Tibial nerve (tissue), 4 donors: ENCODE results near the gene FGF23.

Experiments
- EP300 ChIP-seq, 2 donors: sonication (generic); formaldehyde crosslinking; IDR thresholded peaks; one replicate each; pipeline ENCODE4 v1.6.1; 2017; ENCODE audit warnings: antibody characterized with exemption in 2 of 2, mild to moderate bottlenecking in 1 of 2
- POLR2A ChIP-seq, 2 donors: fragments of 450-650 bp; IDR thresholded peaks; one replicate each; pipeline ENCODE4 v1.6.1; 2017; ENCODE audit warnings: antibody characterized with exemption in 2 of 2, mild to moderate bottlenecking in 2 of 2, moderate library complexity in 2 of 2
- TF ChIP-seq, protein P1 (sequence below), 5 experiments: fragments of 200-600 bp in 3 of 5; fragments of 450-650 bp in 2 of 5; sonication (generic) in 3 of 5; IDR thresholded peaks; one replicate each; pipeline ENCODE4 v1.5.1; 2016 to 2019; ENCODE audit warnings: antibody characterized with exemption in 5 of 5, mild to moderate bottlenecking in 3 of 5, moderate library complexity in 2 of 5

DNA sequence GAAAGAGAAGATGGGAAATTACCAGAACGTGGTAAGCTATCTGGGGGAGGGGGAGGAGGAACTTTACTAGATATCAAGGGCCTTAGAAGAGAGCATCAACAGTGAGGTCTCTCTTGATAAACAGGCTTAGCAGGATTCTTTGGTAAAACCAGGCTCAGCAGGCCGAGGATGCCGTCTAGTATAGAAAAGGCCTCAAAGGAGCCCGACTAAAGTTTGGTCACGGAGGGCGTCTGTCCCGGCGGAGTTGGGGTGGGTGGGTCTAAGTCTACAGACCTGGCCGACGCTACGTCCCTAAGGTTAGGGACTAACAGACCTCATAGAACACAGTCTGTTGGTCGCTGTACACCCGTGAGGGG, 59.0 kb downstream of the FGF23 start:
- no peak for TF ChIP-seq POLR2A (IDR thresholded peaks at IDR 0.05)
- TF ChIP-seq, protein P1, sequence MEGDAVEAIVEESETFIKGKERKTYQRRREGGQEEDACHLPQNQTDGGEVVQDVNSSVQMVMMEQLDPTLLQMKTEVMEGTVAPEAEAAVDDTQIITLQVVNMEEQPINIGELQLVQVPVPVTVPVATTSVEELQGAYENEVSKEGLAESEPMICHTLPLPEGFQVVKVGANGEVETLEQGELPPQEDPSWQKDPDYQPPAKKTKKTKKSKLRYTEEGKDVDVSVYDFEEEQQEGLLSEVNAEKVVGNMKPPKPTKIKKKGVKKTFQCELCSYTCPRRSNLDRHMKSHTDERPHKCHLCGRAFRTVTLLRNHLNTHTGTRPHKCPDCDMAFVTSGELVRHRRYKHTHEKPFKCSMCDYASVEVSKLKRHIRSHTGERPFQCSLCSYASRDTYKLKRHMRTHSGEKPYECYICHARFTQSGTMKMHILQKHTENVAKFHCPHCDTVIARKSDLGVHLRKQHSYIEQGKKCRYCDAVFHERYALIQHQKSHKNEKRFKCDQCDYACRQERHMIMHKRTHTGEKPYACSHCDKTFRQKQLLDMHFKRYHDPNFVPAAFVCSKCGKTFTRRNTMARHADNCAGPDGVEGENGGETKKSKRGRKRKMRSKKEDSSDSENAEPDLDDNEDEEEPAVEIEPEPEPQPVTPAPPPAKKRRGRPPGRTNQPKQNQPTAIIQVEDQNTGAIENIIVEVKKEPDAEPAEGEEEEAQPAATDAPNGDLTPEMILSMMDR (IDR thresholded peaks at IDR 0.05), result no peak
- no peak for TF ChIP-seq EP300 (IDR thresholded peaks at IDR 0.05)
